ENCODE data around the gene CHRNA9.

DNA sequence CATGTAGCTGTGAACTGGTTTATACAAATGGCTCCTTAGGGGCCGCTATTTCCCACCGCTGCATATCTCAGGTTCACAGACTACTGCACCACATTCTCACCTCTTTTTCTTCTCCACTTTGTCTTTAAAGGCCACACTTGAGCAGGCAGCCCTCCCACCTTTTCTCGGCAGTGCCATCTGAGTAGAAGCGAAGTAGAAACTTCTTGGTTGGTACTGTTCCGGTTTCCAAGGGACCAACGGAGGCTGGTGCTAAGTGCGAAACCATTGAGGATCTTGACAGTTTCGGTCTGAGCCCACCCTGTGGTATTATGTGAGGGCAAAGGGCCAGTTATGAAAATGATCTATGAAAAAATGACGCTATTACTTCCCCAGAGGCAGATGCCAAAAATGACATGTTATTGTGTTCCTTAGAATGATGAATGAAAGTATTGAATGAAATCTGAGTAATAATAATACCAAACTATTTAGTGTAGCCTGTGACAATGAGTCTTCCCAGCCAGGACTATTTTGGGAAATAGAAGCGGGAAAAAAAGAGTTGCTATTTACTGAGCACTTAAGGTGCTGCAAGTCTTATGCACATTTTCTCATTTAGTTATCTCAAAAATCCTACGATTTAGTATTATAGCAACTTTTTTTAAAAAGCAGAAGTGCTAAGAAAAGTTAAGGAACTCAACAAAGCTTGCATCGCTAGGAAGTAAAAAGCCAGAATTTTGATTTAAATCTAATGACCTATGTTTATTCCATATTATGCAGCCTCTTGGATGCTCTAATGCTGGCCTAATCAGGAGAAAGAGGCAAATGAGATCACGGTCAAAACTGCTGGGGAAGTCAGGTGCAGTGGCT is 29.6 kb upstream of the CHRNA9 start:
- TF ChIP-seq, protein P1, sequence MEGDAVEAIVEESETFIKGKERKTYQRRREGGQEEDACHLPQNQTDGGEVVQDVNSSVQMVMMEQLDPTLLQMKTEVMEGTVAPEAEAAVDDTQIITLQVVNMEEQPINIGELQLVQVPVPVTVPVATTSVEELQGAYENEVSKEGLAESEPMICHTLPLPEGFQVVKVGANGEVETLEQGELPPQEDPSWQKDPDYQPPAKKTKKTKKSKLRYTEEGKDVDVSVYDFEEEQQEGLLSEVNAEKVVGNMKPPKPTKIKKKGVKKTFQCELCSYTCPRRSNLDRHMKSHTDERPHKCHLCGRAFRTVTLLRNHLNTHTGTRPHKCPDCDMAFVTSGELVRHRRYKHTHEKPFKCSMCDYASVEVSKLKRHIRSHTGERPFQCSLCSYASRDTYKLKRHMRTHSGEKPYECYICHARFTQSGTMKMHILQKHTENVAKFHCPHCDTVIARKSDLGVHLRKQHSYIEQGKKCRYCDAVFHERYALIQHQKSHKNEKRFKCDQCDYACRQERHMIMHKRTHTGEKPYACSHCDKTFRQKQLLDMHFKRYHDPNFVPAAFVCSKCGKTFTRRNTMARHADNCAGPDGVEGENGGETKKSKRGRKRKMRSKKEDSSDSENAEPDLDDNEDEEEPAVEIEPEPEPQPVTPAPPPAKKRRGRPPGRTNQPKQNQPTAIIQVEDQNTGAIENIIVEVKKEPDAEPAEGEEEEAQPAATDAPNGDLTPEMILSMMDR (IDR thresholded peaks at IDR 0.05): no peak
- TF ChIP-seq POLR2A (IDR thresholded peaks at IDR 0.05): no peak

Data from right lobe of liver (tissue), 4 donors.